Activated naive CD8-positive, alpha-beta T cell treated with anti-CD3 and anti-CD28 coated beads, Interleukin-2, amount 10 ng/mL, durations not matched to agents 7 days and 5 days (primary cell): ENCODE data around the gene ZCCHC10. TPM values are rescaled to one million over a fixed set of nuclear protein-coding genes. Genes with fewer than 3 reads are reported as not detected.
A peak's percentile ranks its signal among the peaks of the same experiment; 100 is the strongest.
"Not testable (repeated sequence)": the region's sequence is repeated elsewhere in the genome, so short reads cannot be mapped to it uniquely, and the experiment has no call there.

Source experiments
- ATAC-seq: fragments of 150-1000 bp; cut with Tn5 transposase; one replicate; pipeline ENCODE4 v1.10.0; 2021; ENCODE audit warnings: low read depth, moderate library complexity
- POLR2A ChIA-PET: fragments of 350-600 bp; sonication (Branson Sonifier 250); formaldehyde crosslinking; loops from one replicate; lab custom pipeline; 2021; ENCODE audit warnings: antibody characterized with exemption; lab: Charles Lee
- DNase-seq: peaks from one replicate; pipeline ENCODE4 v3.0.0; 2021
- H3K27ac Mint-ChIP-seq: one replicate; pipeline ENCODE4 v1.8.0; 2022; ENCODE audit warnings: mild to moderate bottlenecking, mixed read lengths
- H3K27me3 Mint-ChIP-seq: one replicate; pipeline ENCODE4 v1.8.0; 2022; ENCODE audit warnings: mild to moderate bottlenecking, moderate library complexity, mixed read lengths
- H3K36me3 Mint-ChIP-seq: one replicate; pipeline ENCODE4 v1.8.0; 2021; ENCODE audit warnings: mild to moderate bottlenecking, mixed read lengths
- H3K4me1 Mint-ChIP-seq: one replicate; pipeline ENCODE4 v1.8.0; 2021; ENCODE audit warnings: mixed read lengths
- H3K4me3 Mint-ChIP-seq: one replicate; pipeline ENCODE4 v1.8.0; 2022; ENCODE audit warnings: mild to moderate bottlenecking, moderate library complexity, mixed read lengths
- H3K9me3 Mint-ChIP-seq: one replicate; pipeline ENCODE4 v1.8.0; 2021; ENCODE audit warnings: mixed read lengths
- total RNA-seq, 2 experiments: library from RNA; stranded (reverse); gene quantifications; one replicate each; pipeline ENCODE4 v1.2.3, GENCODE V29; 2021

ZCCHC10 gene
- total RNA-seq, 2 experiments from 2014 or later, result 22.8 to 24.5 TPM

- Mint-ChIP-seq H3K27ac (no peak overlapping the region), H3K27me3 (no peaks in the 10 kb centered on the region), H3K4me1 (peaks cover 7% of the 10 kb centered on the region), H3K9me3 (no peaks in the 10 kb centered on the region), H3K4me3 (no peak overlapping the region), H3K36me3 (no peaks in the 10 kb centered on the region)
- ATAC-seq (no peak), DNase-seq (no peak)
- POLR2A ChIA-PET, result no interaction called here
Measured at GRCh38 chr5:133034064-133034463, 7.7 kb upstream of the ZCCHC10 start.

DNA sequence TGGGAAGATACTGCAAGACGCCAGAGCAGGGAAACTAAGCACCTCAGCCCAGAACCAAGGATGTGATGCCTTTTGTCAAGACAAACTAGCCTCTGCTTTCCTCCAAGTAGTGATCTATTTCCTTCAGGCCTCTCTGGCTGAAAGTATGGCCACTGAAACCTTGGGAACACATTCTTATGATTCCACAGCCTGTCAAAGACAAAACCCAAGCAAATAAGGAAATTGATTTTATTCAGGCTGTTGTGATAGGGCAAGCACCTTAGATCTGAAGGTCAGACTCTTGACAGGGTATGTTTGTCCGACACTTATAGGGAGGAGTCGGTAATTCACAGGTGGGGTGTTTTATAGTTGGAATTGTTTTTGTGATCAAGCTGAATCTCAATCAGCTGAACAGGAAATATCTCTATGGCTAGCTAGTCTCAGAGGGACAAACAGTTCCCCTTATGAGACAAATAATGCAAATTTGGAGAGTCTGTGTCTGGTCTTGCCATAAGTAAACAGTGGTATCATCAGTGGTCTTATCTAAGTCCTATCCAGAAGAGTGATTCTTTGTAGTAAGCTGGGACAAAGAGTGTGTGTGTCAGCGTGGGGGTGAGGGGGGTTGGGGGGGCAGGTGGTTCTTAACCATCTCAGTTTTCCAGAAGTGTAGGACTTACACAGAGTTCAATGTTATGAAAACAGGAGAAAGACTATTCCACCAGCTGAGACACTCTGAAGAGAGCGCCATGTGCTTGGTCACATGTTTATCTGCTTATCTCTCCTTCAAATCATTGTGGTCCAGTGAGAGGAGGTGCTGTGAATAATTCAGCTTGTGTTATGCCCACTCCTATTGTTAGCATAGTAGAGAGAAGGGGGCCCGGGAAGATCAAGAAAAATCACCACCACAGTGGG, 6.7 kb upstream of the ZCCHC10 start:
- peak; percentile 66 for ATAC-seq
- H3K4me3 Mint-ChIP-seq, result no peak overlapping the region
- H3K4me1 Mint-ChIP-seq, result peaks cover 7% of the 10 kb centered on the region
- DNase-seq, result no peak
- H3K36me3 Mint-ChIP-seq, result no peaks in the 10 kb centered on the region
- H3K27ac Mint-ChIP-seq, result no peak overlapping the region
- H3K27me3 Mint-ChIP-seq, result no peaks in the 10 kb centered on the region
- POLR2A ChIA-PET, result no interaction called here
- no peaks in the 10 kb centered on the region for H3K9me3 Mint-ChIP-seq

GRCh38 chr5:133030343-133031005, 4.1 kb upstream of the ZCCHC10 start:
- Mint-ChIP-seq H3K9me3 (no peaks in the 10 kb centered on the region), H3K27me3 (no peaks in the 10 kb centered on the region), H3K4me1 (peaks cover 11% of the 10 kb centered on the region), H3K36me3 (peaks cover under 1% of the 10 kb centered on the region), H3K27ac (no peak overlapping the region), H3K4me3 (no peak overlapping the region)
- POLR2A ChIA-PET, result interaction anchor here (2.4 kb wide), 1 partner anchor 21 kb away, joined by 13 read pairs; the partner anchor contains the start of gene HSPA4
- no peak for DNase-seq
- ATAC-seq, result no peak

GRCh38 chr5:133029416-133029815, 3.1 kb upstream of the ZCCHC10 start:
- Mint-ChIP-seq H3K4me1 (peaks cover 12% of the 10 kb centered on the region), H3K27ac (no peak overlapping the region), H3K4me3 (no peak overlapping the region), H3K36me3 (peaks cover 3% of the 10 kb centered on the region), H3K27me3 (no peaks in the 10 kb centered on the region), H3K9me3 (no peaks in the 10 kb centered on the region)
- POLR2A ChIA-PET, result no interaction called here
- DNase-seq (no peak), ATAC-seq (no peak)

GRCh38 chr5:133026664-133027153, 360 bp upstream of the ZCCHC10 start:
- POLR2A ChIA-PET, result interaction anchor here (0.6 to 1.4 kb wide), 2 partner anchors 25 to 63 kb away, joined by 3 to 5 read pairs; partner anchors contain the start of genes AFF4 and HSPA4
- Mint-ChIP-seq H3K4me3 (peak overlapping the region; percentile 90), H3K27ac (no peak overlapping the region)

GRCh38 chr5:133019471-133019870, 6.9 kb downstream of the ZCCHC10 start:
- H3K36me3 Mint-ChIP-seq, result peaks cover 26% of the 10 kb centered on the region
- H3K4me3 Mint-ChIP-seq, DNase-seq, H3K4me1 Mint-ChIP-seq, H3K27ac Mint-ChIP-seq, H3K9me3 Mint-ChIP-seq, H3K27me3 Mint-ChIP-seq, ATAC-seq: not testable (repeated sequence)
- POLR2A ChIA-PET, result interaction anchor here (1.4 kb wide), 1 partner anchor 32 kb away, joined by 3 read pairs; the partner anchor contains the start of gene HSPA4

More at GRCh38 chr5:133026664-133027153, 360 bp upstream of the ZCCHC10 start:
- no peaks in the 10 kb centered on the region for H3K27me3 Mint-ChIP-seq
- H3K4me1 Mint-ChIP-seq, result peaks cover 12% of the 10 kb centered on the region
- DNase-seq (no peak), ATAC-seq (no peak)
- no peaks in the 10 kb centered on the region for H3K9me3 Mint-ChIP-seq
- H3K36me3 Mint-ChIP-seq, result peaks cover 10% of the 10 kb centered on the region

DNA sequence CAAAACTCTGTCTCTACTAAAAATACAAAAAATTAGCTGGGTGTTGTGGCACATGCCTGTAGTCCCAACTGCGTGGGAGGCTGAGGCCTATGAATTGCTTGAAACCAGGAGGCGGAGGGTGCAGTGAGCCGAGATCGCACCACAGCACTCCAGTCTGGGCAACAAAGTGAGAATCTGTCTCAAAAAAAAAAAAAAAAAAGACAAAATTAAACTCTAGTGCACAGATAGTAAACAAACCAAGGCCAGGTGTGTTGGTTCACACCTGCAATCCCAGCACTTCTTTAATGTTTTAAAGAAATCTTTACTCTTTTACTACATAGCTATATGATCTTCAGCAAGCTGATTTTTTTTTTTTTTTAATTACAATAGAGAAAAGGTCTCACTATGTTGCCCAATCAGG, 8.4 kb downstream of the ZCCHC10 start:
- H3K36me3 Mint-ChIP-seq, result peaks cover 21% of the 10 kb centered on the region
- ATAC-seq, result no peak
- DNase-seq, result no peak
- no peak overlapping the region for H3K27ac Mint-ChIP-seq
- POLR2A ChIA-PET, result no interaction called here
- peaks cover 1% of the 10 kb centered on the region for H3K4me1 Mint-ChIP-seq
- H3K27me3 Mint-ChIP-seq, result no peaks in the 10 kb centered on the region
- no peak overlapping the region for H3K4me3 Mint-ChIP-seq
- H3K9me3 Mint-ChIP-seq, result no peaks in the 10 kb centered on the region

DNA sequence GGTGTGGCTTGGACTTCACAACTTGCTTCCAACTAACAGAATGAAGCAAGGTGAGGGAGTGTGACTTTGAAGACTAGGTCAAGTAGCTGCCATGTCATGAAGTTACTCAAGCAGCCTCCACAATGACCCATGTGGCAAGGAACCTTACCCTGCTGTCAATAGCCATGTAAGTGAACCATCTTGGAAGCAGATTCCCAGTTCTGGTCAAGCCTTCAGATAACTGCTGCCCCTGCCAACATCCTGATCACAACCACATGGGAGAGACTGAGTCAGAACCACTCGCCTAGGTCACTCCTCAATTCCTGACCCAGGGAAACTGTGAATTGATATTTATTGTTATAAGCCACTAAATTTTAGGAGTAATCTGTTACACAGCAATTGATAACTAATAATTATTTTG, 10.9 kb downstream of the ZCCHC10 start:
- H3K27me3 Mint-ChIP-seq, result no peaks in the 10 kb centered on the region

DNA sequence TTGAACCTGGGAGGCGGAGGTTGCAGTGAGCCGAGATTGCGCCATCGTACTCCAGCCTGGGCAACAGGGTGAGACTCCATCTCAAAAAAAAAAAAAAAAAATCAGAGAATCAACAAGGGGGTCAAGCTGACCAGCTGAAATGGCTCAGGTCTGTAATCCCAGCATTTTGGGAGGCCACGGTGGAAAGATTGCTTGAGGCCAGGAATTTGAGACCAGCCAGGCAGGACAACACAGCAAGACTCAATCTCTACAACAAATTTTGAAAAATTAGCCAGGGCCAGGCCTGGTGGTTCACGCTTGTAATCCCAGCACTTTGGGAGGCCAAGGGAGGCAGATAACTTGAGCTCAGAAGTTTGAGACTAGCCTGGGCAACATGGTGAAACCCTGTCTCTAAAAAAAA, 17.9 kb downstream of the ZCCHC10 start:
- H3K36me3 Mint-ChIP-seq, result peaks cover 17% of the 10 kb centered on the region
- not testable (repeated sequence) for H3K9me3 Mint-ChIP-seq, H3K27me3 Mint-ChIP-seq, DNase-seq, H3K4me1 Mint-ChIP-seq, H3K27ac Mint-ChIP-seq, H3K4me3 Mint-ChIP-seq, ATAC-seq
- POLR2A ChIA-PET, result interaction anchor here (0.6 kb wide), 1 partner anchor 1516 kb away, joined by 3 read pairs; no protein-coding TSS in a partner anchor

More for the DNA sequence above, 10.9 kb downstream of the ZCCHC10 start:
- Mint-ChIP-seq H3K9me3 (no peaks in the 10 kb centered on the region), H3K36me3 (peaks cover 22% of the 10 kb centered on the region), H3K4me3 (no peak overlapping the region), H3K4me1 (no peaks in the 10 kb centered on the region), H3K27ac (no peak overlapping the region)
- DNase-seq, result no peak
- POLR2A ChIA-PET, result interaction anchor here (0.6 kb wide), 1 partner anchor 37 kb away, joined by 5 read pairs; the partner anchor contains the start of gene HSPA4
- ATAC-seq, result no peak

DNA sequence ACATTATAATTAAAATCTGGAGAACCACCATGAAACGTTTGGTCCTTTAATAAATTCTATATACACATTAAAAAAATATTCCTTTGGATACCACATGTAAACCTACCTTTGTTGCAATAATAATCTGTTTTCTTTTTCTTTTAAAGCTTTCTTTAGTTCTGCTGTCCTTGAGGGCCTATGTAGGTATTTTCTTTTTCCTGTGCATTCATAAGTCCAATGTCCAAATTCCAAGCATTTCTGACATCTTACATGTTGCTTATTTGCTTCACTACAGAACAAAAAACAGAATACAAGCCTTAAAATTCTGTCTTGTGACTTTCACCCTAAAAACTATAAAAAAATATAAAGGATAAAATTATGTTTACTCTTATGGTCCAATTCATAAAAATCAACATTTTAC, 19.7 kb downstream of the ZCCHC10 start:
- DNase-seq (no peak), ATAC-seq (no peak)
- Mint-ChIP-seq H3K27me3 (no peaks in the 10 kb centered on the region), H3K27ac (no peak overlapping the region), H3K4me1 (peaks cover 2% of the 10 kb centered on the region), H3K9me3 (no peaks in the 10 kb centered on the region), H3K4me3 (no peak overlapping the region), H3K36me3 (peaks cover 21% of the 10 kb centered on the region)
- POLR2A ChIA-PET, result no interaction called here

DNA sequence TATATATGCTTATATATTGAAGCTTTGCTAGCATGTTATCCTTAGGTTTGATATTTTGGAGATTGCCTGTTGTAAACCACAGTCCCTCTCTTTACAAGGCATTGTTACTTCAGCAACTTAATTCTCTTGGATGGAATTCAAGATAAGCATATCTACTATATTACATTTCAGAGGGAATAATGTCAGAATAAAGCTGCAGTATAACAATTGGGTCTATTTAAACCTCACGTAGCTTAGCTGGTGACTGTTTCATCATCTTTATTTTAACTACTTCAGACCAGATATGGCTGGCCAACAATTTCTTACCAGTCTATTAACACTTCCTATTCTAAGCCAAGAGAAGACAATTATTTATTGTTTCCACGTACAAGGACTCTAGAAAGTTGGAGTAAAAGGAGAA, 27.1 kb downstream of the ZCCHC10 start:
- no peak for DNase-seq
- Mint-ChIP-seq H3K4me3 (no peak overlapping the region), H3K4me1 (no peaks in the 10 kb centered on the region), H3K36me3 (peaks cover 16% of the 10 kb centered on the region), H3K27ac (no peak overlapping the region), H3K9me3 (no peaks in the 10 kb centered on the region), H3K27me3 (no peaks in the 10 kb centered on the region)
- POLR2A ChIA-PET, result no interaction called here
- no peak for ATAC-seq

GRCh38 chr5:132998556-132998955, 27.8 kb downstream of the ZCCHC10 start:
- Mint-ChIP-seq H3K27ac (no peak overlapping the region), H3K4me1 (no peaks in the 10 kb centered on the region), H3K36me3 (peaks cover 15% of the 10 kb centered on the region), H3K9me3 (no peaks in the 10 kb centered on the region), H3K4me3 (no peak overlapping the region), H3K27me3 (no peaks in the 10 kb centered on the region)
- no peak for DNase-seq
- ATAC-seq, result no peak
- POLR2A ChIA-PET, result no interaction called here

GRCh38 chr5:132996307-132996706, 30.0 kb downstream of the ZCCHC10 start:
- POLR2A ChIA-PET, result no interaction called here
- DNase-seq (no peak), ATAC-seq (no peak)
- Mint-ChIP-seq H3K36me3 (peaks cover 5% of the 10 kb centered on the region), H3K27ac (no peak overlapping the region), H3K27me3 (no peaks in the 10 kb centered on the region), H3K4me1 (no peaks in the 10 kb centered on the region), H3K9me3 (no peaks in the 10 kb centered on the region), H3K4me3 (no peak overlapping the region)
